PFSK-1 (cell line): ENCODE measurements around the gene XKR7.

ENCODE experiments used
- FOXP2 ChIP-seq: optimal IDR thresholded peaks from 2 replicates; pipeline ENCODE3; 2011; ENCODE audit warnings: borderline replicate concordance, control low read depth, inconsistent platforms; ENCODE audit not compliant: insufficient read depth; ENCODE audit errors: extremely low read length, extremely low read depth
- POLR2AphosphoS5 ChIP-seq: IDR thresholded peaks from 2 replicates; pipeline ENCODE4 v1.6.1; 2012; ENCODE audit warnings: low read depth, mild to moderate bottlenecking, control low read depth, low read length, moderate library complexity
- SIN3A ChIP-seq: IDR thresholded peaks from 2 replicates; pipeline ENCODE4 v1.6.1; 2012; ENCODE audit warnings: mild to moderate bottlenecking, low read length, moderate library complexity, borderline replicate concordance; ENCODE audit not compliant: insufficient read depth
- TAF1 ChIP-seq: IDR thresholded peaks from 2 replicates; pipeline ENCODE4 v1.6.1; 2012; ENCODE audit warnings: low read length, control low read depth, borderline replicate concordance; ENCODE audit not compliant: insufficient read depth
- TF ChIP-seq, protein P1 (sequence below), 2 experiments: IDR thresholded peaks; 2 replicates each; pipeline versions ENCODE4 v1.6.1 to v1.8.0; 2011 to 2012; ENCODE audit warnings: low read depth in 2 of 2, low read length in 2 of 2, control low read depth in 1 of 2, inconsistent platforms in 1 of 2, mild to moderate bottlenecking in 1 of 2, moderate library complexity in 1 of 2; ENCODE audit not compliant: insufficient read depth in 1 of 2

The XKR7 gene

GRCh38 chr20:32007787-32008616 lies 40.1 kb downstream of the XKR7 start:
- TF ChIP-seq SIN3A: peak; percentile 75; the same call in 1 of the 2 replicates
- peak; percentile 80; the same call in 1 of the 2 replicates for TF ChIP-seq TAF1
- TF ChIP-seq FOXP2: peak; percentile 75
- TF ChIP-seq, protein P1, sequence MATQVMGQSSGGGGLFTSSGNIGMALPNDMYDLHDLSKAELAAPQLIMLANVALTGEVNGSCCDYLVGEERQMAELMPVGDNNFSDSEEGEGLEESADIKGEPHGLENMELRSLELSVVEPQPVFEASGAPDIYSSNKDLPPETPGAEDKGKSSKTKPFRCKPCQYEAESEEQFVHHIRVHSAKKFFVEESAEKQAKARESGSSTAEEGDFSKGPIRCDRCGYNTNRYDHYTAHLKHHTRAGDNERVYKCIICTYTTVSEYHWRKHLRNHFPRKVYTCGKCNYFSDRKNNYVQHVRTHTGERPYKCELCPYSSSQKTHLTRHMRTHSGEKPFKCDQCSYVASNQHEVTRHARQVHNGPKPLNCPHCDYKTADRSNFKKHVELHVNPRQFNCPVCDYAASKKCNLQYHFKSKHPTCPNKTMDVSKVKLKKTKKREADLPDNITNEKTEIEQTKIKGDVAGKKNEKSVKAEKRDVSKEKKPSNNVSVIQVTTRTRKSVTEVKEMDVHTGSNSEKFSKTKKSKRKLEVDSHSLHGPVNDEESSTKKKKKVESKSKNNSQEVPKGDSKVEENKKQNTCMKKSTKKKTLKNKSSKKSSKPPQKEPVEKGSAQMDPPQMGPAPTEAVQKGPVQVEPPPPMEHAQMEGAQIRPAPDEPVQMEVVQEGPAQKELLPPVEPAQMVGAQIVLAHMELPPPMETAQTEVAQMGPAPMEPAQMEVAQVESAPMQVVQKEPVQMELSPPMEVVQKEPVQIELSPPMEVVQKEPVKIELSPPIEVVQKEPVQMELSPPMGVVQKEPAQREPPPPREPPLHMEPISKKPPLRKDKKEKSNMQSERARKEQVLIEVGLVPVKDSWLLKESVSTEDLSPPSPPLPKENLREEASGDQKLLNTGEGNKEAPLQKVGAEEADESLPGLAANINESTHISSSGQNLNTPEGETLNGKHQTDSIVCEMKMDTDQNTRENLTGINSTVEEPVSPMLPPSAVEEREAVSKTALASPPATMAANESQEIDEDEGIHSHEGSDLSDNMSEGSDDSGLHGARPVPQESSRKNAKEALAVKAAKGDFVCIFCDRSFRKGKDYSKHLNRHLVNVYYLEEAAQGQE (IDR thresholded peaks at IDR 0.05; ENCODE audit: insufficient read depth in 1 of 2, low read depth in 2 of 2, low read length in 2 of 2): peak; percentile 35 to 68; a peak in 2 of 4 replicates
- TF ChIP-seq POLR2AphosphoS5: peak; percentile 75; the same call in 1 of the 2 replicates

DNA sequence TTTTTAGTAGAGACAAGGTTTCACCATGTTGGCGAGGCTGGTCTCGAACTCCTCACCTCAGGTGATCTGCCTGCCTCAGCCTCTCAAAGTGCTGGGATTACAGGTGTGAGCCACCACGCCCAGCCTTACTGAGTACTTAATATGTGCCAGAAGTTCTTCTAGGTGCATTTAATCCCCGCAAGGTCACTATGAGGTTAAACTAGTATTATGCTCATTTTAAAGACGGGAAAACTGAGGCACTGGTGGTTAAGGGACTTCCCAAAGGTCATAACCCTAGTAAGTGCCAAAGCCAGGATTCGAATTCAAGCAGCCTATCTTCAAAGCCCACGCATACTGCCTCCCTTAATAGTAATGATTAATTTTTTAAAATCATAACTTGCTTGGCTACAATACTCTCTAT lies 41.6 kb downstream of the XKR7 start:
- TF ChIP-seq, protein P1 (IDR thresholded peaks at IDR 0.05; ENCODE audit: insufficient read depth in 1 of 2, low read depth in 2 of 2, low read length in 2 of 2): no peak

GRCh38 chr20:32010101-32010500 lies 42.1 kb downstream of the XKR7 start, which contains the start of gene CCM2L:
TSS of gene CCM2L (plus strand) at chr20:32010438. CDS start at chr20:32010455, 17 bp downstream.
- TF ChIP-seq, protein P1 (IDR thresholded peaks at IDR 0.05; ENCODE audit: insufficient read depth in 1 of 2, low read depth in 2 of 2, low read length in 2 of 2): no peak
- TF ChIP-seq TAF1: no peak
- no peak for TF ChIP-seq SIN3A
- TF ChIP-seq POLR2AphosphoS5: no peak
- no peak for TF ChIP-seq FOXP2

DNA sequence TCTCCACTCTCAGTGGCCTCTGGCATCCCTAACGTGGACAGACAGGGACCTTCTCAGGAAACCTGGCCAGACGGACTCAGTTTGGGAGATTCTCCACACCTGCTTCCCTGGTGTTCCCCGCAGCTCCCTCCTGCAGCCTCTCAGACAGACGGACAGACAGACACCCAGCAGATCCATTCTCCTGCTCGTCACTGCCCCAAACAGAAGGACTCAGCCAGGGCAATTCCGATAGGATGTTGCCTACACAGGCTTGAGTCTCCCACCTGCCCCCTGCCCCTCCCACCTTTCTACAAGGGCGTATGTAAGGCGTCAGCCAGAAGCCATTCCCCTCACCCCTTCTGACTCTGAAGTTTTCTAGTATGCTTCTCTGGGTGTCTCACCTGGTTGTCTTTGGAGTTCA lies 42.7 kb downstream of the XKR7 start:
- TF ChIP-seq SIN3A (no peak), POLR2AphosphoS5 (no peak), TAF1 (no peak), FOXP2 (no peak)
- TF ChIP-seq, protein P1 (IDR thresholded peaks at IDR 0.05; ENCODE audit: insufficient read depth in 1 of 2, low read depth in 2 of 2, low read length in 2 of 2): no peak
